DND-41 (cell line): Measurements from ENCODE around the gene C22orf42.
"Not testable (repeated sequence)": the region's sequence is repeated elsewhere in the genome, so short reads cannot be mapped to it uniquely, and the experiment has no call there.

ENCODE experiments used
- ATAC-seq: fragments of 200-7000 bp; cut with Tn5 transposase; 3 replicates; pipeline ENCODE4 v1.9.1; 2021; ENCODE audit warnings: low read depth; ENCODE audit not compliant: insufficient read depth
- DNase-seq: peaks from one replicate; pipeline ENCODE4 v3.0.0-alpha.2; 2020
- H2AFZ ChIP-seq: 2 replicates; pipeline ENCODE4 v1.6.0; 2012; ENCODE audit warnings: low read depth, low read length
- H3K27ac ChIP-seq: 2 replicates; pipeline ENCODE4 v1.5.1; 2012; ENCODE audit warnings: low read length, inconsistent platforms
- H3K27me3 ChIP-seq: fragments of 200-600 bp; sonication (generic); 2 replicates; pipeline ENCODE4 v1.6.0; 2012; ENCODE audit warnings: low read length, mild to moderate bottlenecking, inconsistent platforms; ENCODE audit not compliant: insufficient read depth, poor library complexity
- H3K36me3 ChIP-seq: 2 replicates; pipeline ENCODE4 v1.5.1; 2012; ENCODE audit warnings: low read length, inconsistent platforms; ENCODE audit not compliant: insufficient read depth
- H3K4me1 ChIP-seq: 2 replicates; pipeline ENCODE4 v1.5.1; 2012; ENCODE audit warnings: mild to moderate bottlenecking, low read length; ENCODE audit not compliant: insufficient read depth
- H3K4me2 ChIP-seq: 2 replicates; pipeline ENCODE4 v1.6.0; 2012; ENCODE audit warnings: mild to moderate bottlenecking, moderate library complexity, low read length, inconsistent platforms; ENCODE audit not compliant: insufficient read depth
- H3K4me3 ChIP-seq, 2 experiments: fragments of 200-600 bp in 1 of 2; shearing (Covaris generic) in 1 of 2; 2 replicates each; pipeline ENCODE4 v1.5.1; 2012 to 2016; ENCODE audit warnings: inconsistent platforms in 2 of 2, low read length in 2 of 2, mild to moderate bottlenecking in 2 of 2, low read depth in 1 of 2, moderate library complexity in 1 of 2
- H3K79me2 ChIP-seq: 2 replicates; pipeline ENCODE4 v1.6.0; 2012; ENCODE audit warnings: low read length, inconsistent platforms; ENCODE audit not compliant: insufficient read depth
- H3K9ac ChIP-seq: 2 replicates; pipeline ENCODE4 v1.6.0; 2012; ENCODE audit warnings: low read depth, mild to moderate bottlenecking, inconsistent platforms, low read length, moderate library complexity
- H3K9me3 ChIP-seq: 2 replicates; pipeline ENCODE4 v1.5.1; 2012; ENCODE audit warnings: low read length, moderate library complexity, mild to moderate bottlenecking, inconsistent platforms; ENCODE audit not compliant: insufficient read depth, severe bottlenecking
- H4K20me1 ChIP-seq: 2 replicates; pipeline ENCODE4 v1.6.0; 2012; ENCODE audit warnings: low read length; ENCODE audit not compliant: insufficient read depth
- CTCF ChIP-seq: IDR thresholded peaks from 2 replicates; pipeline ENCODE4 v1.5.1; 2012; ENCODE audit warnings: borderline replicate concordance, low read length, moderate library complexity, mild to moderate bottlenecking; ENCODE audit not compliant: poor library complexity, severe bottlenecking; ENCODE audit errors: extremely low read depth
- EZH2 ChIP-seq: IDR thresholded peaks from 3 replicates; pipeline ENCODE4 v1.6.1; 2012; ENCODE audit warnings: borderline replicate concordance, low read depth, mild to moderate bottlenecking, moderate library complexity, low read length, inconsistent platforms; ENCODE audit not compliant: severe bottlenecking

Gene C22orf42

GRCh38 chr22:32175115-32175514 is 16.0 kb upstream of the C22orf42 start:
- Histone ChIP-seq H3K4me1 (no peaks in the 10 kb centered on the region), H3K4me3 (no peak overlapping the region), H3K4me2 (no peak overlapping the region), H3K9me3 (no peaks in the 10 kb centered on the region), H2AFZ (no peak overlapping the region), H3K27me3 (no peaks in the 10 kb centered on the region), H3K9ac (no peak overlapping the region), H4K20me1 (no peaks in the 10 kb centered on the region), H3K79me2 (no peaks in the 10 kb centered on the region), H3K27ac (no peak overlapping the region), H3K36me3 (no peaks in the 10 kb centered on the region)
- ATAC-seq (no peak), DNase-seq (no peak)
- TF ChIP-seq CTCF (no peak), EZH2 (no peak)

GRCh38 chr22:32165681-32166080 is 6.6 kb upstream of the C22orf42 start:
- Histone ChIP-seq H3K27me3 (peaks cover 4% of the 10 kb centered on the region), H2AFZ (no peak overlapping the region), H3K4me3 (no peak overlapping the region), H3K79me2 (no peaks in the 10 kb centered on the region), H3K27ac (no peak overlapping the region), H3K4me2 (no peak overlapping the region), H3K9ac (no peak overlapping the region), H3K9me3 (no peaks in the 10 kb centered on the region), H3K36me3 (no peaks in the 10 kb centered on the region), H3K4me1 (no peaks in the 10 kb centered on the region), H4K20me1 (no peaks in the 10 kb centered on the region; the same call in 1 of the 2 replicates)
- no peak for ATAC-seq
- no peak for DNase-seq
- TF ChIP-seq EZH2 (no peak), CTCF (no peak)

GRCh38 chr22:32164075-32164860 is 5.2 kb upstream of the C22orf42 start:
- DNase-seq (no peak), ATAC-seq (no peak)
- peaks cover 4% of the 10 kb centered on the region for H3K27me3 ChIP-seq
- H3K4me3 ChIP-seq = no peak overlapping the region
- H3K9me3 ChIP-seq = no peaks in the 10 kb centered on the region
- H3K4me2 ChIP-seq = no peak overlapping the region
- H3K36me3 ChIP-seq = no peaks in the 10 kb centered on the region
- H2AFZ ChIP-seq = no peak overlapping the region
- no peak overlapping the region for H3K27ac ChIP-seq
- H3K4me1 ChIP-seq = no peaks in the 10 kb centered on the region
- no peaks in the 10 kb centered on the region; the same call in 1 of the 2 replicates for H4K20me1 ChIP-seq
- H3K79me2 ChIP-seq = no peaks in the 10 kb centered on the region
- no peak for TF ChIP-seq EZH2
- no peak for TF ChIP-seq CTCF
- H3K9ac ChIP-seq = no peak overlapping the region

- not testable (repeated sequence) for H4K20me1 ChIP-seq, H3K4me3 ChIP-seq, H3K79me2 ChIP-seq, H3K9ac ChIP-seq, H3K4me2 ChIP-seq, ATAC-seq, DNase-seq, H3K27me3 ChIP-seq, H2AFZ ChIP-seq, H3K9me3 ChIP-seq, H3K36me3 ChIP-seq, H3K4me1 ChIP-seq, H3K27ac ChIP-seq
These were observed 1.3 kb upstream of the C22orf42 start for GRCh38 chr22:32160411-32160810.

GRCh38 chr22:32157632-32158031 is 1.5 kb downstream of the C22orf42 start:
- H3K4me2 ChIP-seq, H3K9ac ChIP-seq, H3K36me3 ChIP-seq, H3K27me3 ChIP-seq, H2AFZ ChIP-seq, H4K20me1 ChIP-seq, H3K9me3 ChIP-seq, H3K4me1 ChIP-seq, H3K27ac ChIP-seq, DNase-seq, H3K4me3 ChIP-seq, ATAC-seq, H3K79me2 ChIP-seq: not testable (repeated sequence)

GRCh38 chr22:32154727-32155126 is 4.4 kb downstream of the C22orf42 start:
- not testable (repeated sequence) for H3K79me2 ChIP-seq, H3K27me3 ChIP-seq, H3K9me3 ChIP-seq, H3K4me2 ChIP-seq, H2AFZ ChIP-seq, H4K20me1 ChIP-seq, DNase-seq, H3K27ac ChIP-seq, H3K4me1 ChIP-seq, H3K9ac ChIP-seq, ATAC-seq, H3K36me3 ChIP-seq, H3K4me3 ChIP-seq
